Esophagus (tissue), 2 donors: ENCODE data around the gene QRFP. TPM values are rescaled to one million over a fixed set of nuclear protein-coding genes. Genes with fewer than 3 reads are reported as not detected.

Source experiments
- H3K27ac ChIP-seq, 2 donors: one replicate each; pipeline ENCODE4 v1.5.1; 2013; ENCODE audit warnings: low read depth in 2 of 2, mild to moderate bottlenecking in 2 of 2, inconsistent platforms in 1 of 2, low read length in 1 of 2, moderate library complexity in 1 of 2
- H3K27me3 ChIP-seq, 2 donors: one replicate each; pipeline ENCODE4 v1.6.1; 2013; ENCODE audit warnings: low read length in 2 of 2, control low read depth in 1 of 2, mild to moderate bottlenecking in 1 of 2; ENCODE audit not compliant: insufficient read depth in 2 of 2, control insufficient read depth in 1 of 2
- H3K36me3 ChIP-seq, 2 donors: one replicate each; pipeline ENCODE4 v1.6.1; 2013; ENCODE audit warnings: low read length in 1 of 2; ENCODE audit not compliant: control insufficient read depth in 2 of 2, insufficient read depth in 2 of 2
- H3K4me1 ChIP-seq, 2 donors: one replicate each; pipeline ENCODE4 v1.6.1; 2013; ENCODE audit warnings: low read length in 1 of 2; ENCODE audit not compliant: control insufficient read depth in 2 of 2, insufficient read depth in 2 of 2
- H3K4me3 ChIP-seq, 2 donors: one replicate each; pipeline ENCODE4 v1.5.1; 2013; ENCODE audit warnings: low read length in 2 of 2, mild to moderate bottlenecking in 2 of 2, low read depth in 1 of 2, moderate library complexity in 1 of 2
- H3K9me3 ChIP-seq, 2 donors: one replicate each; pipeline ENCODE4 v1.6.1; 2013; ENCODE audit warnings: mild to moderate bottlenecking in 2 of 2, low read depth in 1 of 2, low read length in 1 of 2, moderate library complexity in 1 of 2; ENCODE audit not compliant: control insufficient read depth in 2 of 2, insufficient read depth in 1 of 2
- WGBS, 2 donors: extraction: QIAGEN DNeasy Blood & Tissue Kit; methylation state at CpG; one replicate each; pipeline ENCODE4 v1.1.7; 2013; 5-methylcytosine and 5-hydroxymethylcytosine counted together
- polyA plus RNA-seq, 2 donors: library from polyadenylated mRNA; stranded (reverse); fragments of 200-250 nt; gene quantifications; one replicate each; pipeline ENCODE4 v1.2.3, GENCODE V29; 2013
- donor health status: healthy with polysubstance abuse.
- donor health status: Bipolar disorder and iron deficiency.

QRFP gene
- polyA plus RNA-seq, 2 donors: 0.08 to 0.16 TPM

DNA sequence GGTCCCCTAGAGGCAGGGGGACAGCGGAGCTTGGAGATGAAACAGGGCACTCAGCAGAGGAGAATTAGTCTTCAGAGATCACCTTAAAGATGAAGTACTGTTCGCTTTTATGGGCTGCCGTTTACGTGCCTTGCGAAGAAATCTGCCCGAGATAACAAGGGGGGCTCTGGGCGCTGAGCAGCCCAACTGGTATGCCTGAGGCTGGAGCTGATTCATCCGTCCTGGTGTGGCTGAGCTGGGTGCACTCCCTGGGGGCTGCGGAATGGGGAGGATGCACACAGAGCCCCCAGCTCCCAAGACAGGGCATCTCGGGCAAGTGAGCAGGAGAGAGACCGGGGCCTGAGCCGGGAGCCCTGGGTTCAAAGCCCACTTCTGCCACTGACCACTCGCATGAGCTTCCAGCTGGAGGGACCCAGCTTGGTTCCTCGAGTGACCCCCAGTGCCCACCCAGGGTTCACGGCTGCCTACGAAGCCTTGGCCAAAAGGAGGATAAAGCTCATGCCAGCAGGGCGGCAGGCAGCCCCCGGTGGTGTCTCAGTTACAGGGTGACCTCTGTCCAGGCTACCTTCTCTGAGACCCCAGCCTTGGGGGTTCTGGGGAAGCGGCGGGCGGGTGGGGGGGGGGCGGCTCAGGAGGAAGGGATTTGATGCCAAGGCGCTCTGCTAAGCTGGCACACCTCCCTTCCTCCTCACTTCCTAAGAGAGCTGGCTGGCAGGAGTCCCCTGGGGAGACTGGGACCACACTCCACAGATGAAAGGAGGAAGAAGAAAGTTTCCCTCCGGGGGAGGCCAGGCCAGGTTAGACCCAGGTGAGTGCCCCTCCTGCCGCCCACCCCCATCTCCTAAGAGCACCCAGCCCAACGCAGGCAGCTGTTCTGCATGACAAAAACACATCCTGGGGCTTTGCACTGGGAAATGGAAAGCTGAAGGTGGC, 36.8 kb upstream of the QRFP start:
- peaks cover 3% of the 10 kb centered on the region in 2 donors for H3K4me1 ChIP-seq
- peaks cover 0 to 16% of the 10 kb centered on the region in 2 donors for H3K27me3 ChIP-seq

DNA sequence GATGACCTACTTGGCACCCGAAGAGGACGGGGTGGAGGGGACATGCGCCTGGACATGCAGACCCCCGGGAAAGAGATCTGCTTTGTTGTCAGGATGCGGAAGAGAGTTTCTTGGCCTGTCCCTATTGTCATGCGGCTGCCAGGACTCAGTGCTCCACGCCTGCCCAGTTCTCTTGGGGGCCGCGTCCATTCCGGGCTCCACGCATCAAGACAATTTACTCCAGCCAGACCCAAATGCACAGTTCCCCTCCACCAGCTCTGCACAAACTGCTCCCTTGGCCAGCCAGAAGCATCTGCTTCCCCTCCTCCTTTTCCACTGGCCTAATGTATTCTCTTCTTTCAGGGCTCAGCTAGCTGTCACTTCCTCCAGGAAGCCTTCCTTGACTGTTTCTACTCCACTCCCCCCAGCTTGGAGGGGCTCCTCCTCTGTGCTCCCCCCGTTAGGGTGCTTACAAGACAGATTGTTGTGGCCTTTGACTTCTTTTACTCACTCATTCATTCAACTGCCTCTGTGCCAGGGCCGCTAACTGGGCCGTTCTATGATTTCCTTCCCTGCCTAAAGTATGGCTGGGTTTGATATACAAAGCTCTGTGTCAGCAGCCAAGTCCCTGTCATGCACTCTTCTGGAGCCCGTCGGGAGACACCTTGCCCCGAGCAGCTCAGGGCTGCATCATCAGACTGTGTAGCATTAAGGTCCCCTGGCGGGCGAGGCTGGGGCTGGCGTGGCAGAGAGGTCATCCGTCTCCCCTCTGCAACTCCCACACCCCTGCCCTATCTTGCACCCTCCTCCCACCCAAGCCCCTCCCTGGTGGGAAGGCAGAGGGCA, 35.9 kb upstream of the QRFP start:
- no peaks in the 10 kb centered on the region for H3K36me3 ChIP-seq
- H3K27me3 ChIP-seq: peaks cover 0 to 8% of the 10 kb centered on the region in 2 donors
- H3K9me3 ChIP-seq: no peaks in the 10 kb centered on the region
- H3K27ac ChIP-seq: no peak overlapping the region
- peaks cover 2 to 3% of the 10 kb centered on the region in 2 donors for H3K4me1 ChIP-seq
- no peak overlapping the region for H3K4me3 ChIP-seq
- WGBS, 2 donors: 30 to 40% methylated on average over 21 of the region's 21 CpGs

More for the DNA sequence above, 36.8 kb upstream of the QRFP start:
- no peak overlapping the region for H3K27ac ChIP-seq
- H3K36me3 ChIP-seq: no peaks in the 10 kb centered on the region
- no peaks in the 10 kb centered on the region for H3K9me3 ChIP-seq
- H3K4me3 ChIP-seq: no peak overlapping the region
- 13 to 26% methylated on average over 25 to 26 of the region's 26 CpGs for WGBS, 2 donors

DNA sequence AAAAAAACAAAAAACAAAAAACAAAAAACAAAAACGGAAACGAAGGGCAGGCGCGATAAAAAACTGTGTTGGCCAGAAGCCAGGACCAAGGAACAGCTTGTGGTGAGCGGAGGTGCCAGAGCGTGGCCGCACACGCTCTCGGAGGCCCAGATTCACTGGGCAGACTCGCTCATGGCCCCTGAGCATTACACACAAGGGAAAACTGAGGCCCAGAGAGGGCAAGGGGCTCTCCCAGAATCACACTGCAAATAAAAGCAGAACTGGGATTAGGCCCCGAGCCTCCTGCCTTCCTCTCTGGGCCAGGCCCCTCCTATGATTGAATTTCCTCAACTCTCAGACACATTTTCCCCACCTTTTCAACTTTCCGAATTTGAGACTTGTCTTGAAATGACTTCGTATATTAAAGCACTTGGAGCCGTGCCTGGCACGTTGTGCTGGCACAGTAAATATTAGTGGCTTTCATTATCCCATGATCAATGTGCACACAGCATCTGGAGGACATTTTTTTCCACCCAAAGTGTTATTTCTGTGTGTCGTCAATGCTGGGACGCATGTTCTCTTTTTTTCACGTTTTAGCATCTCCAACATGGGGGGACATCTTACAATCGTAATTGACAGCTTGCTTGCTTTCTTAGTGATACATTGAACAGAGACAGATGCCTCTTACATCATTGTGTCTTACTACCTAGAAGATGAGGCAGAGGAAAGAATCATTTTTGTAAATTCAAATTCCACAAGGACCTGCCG, 35.1 kb upstream of the QRFP start:
- no peak overlapping the region for H3K27ac ChIP-seq
- H3K36me3 ChIP-seq: no peaks in the 10 kb centered on the region
- peaks cover 0 to 8% of the 10 kb centered on the region in 2 donors for H3K27me3 ChIP-seq
- WGBS, 2 donors: 45 to 49% methylated on average over 20 of the region's 20 CpGs
- H3K4me1 ChIP-seq: peaks cover 2 to 3% of the 10 kb centered on the region in 2 donors
- H3K9me3 ChIP-seq: no peaks in the 10 kb centered on the region
- H3K4me3 ChIP-seq: no peak overlapping the region

DNA sequence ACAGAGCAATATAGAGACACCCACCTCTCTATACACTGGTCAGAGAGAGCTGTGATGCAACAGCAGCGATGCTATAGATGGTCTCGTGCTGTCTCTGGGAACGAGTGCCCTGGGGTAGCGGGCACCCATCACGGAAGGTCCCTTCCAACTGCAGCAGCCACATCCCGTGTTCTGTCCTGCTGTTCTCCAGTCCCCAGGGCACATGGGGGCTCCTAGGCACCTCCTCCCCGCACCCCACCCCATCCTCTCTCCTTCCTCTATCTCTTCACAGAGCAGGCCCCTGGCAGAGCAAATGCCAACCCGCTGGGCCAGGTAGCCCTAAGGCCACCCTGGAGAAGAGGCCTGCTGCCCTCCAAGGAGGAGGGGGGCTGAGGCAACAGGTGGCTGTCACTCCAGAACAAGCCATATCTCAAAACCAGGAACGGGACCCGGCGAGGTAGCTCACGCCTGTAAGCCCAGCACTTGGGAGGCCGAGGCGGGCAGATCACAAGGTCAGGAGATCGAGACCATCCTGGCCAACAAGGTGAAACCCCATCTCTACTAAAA, 34.3 kb upstream of the QRFP start:
- Histone ChIP-seq H3K36me3 (no peaks in the 10 kb centered on the region), H3K27ac (no peak overlapping the region), H3K4me3 (no peak overlapping the region), H3K4me1 (peaks cover 0 to 2% of the 10 kb centered on the region in 2 donors), H3K27me3 (peaks cover 0 to 8% of the 10 kb centered on the region in 2 donors), H3K9me3 (no peaks in the 10 kb centered on the region)
- WGBS, 2 donors: 87 to 90% methylated on average over 15 of the region's 15 CpGs

DNA sequence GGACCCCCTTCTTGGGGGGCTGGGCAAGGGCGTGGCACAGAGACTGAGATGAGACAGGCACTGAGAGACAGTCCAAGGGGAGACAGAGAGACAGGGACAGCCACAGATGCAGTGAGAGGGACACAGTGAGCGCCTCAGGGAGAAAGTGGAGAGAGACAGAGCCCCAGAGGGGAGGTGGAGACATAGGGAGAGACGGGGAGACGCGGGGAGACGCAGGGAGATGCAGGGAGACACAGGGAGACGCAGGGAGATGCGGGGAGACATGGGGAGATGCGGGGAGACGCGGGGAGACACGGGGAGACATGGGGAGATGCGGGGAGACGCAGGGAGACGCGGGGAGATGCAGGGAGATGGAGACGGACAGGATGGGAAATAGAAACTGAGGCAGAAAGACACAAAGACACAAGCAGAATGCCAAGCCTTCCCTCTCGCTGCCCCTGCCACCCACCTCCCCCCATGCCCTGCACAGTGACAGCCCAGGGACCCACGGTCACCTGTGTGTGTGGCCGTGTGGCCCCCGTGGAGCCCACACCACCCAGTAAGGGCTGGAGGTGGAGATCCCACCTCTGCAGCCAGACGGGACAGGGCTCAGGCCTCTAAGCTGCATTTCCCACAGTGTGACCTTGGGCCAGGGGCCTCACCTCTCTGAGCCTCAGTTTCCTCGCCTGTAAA, 33.7 kb upstream of the QRFP start:
- H3K9me3 ChIP-seq: no peaks in the 10 kb centered on the region
- H3K4me3 ChIP-seq: no peak overlapping the region
- peaks cover 0 to 2% of the 10 kb centered on the region in 2 donors for H3K4me1 ChIP-seq
- H3K36me3 ChIP-seq: no peaks in the 10 kb centered on the region
- WGBS, 2 donors: 87 to 90% methylated on average over 23 of the region's 23 CpGs
- no peak overlapping the region for H3K27ac ChIP-seq
- peaks cover 0 to 8% of the 10 kb centered on the region in 2 donors for H3K27me3 ChIP-seq

DNA sequence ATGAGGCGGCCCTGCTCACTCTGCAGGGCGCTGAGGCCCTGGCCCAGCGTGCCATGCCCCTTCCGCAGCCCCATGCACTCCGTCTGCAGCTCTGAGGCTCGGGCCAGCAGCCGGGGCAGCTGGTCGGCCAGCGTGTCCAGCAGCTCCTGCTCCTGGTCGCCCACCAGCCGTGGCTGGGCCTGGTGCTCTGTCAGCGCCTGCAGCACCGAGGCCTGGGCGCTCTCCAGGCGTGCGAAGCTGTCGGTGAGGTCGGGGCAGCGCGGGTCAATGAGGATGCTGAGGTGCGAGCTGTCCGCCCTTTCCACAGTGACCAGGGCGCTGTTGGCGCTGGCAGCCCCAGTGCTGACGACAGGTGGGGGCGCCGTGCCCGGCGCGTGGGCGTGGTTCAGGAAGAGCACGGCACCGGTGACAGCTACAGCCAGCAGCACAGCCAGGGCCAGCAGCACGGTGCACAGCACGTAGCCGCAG, 33.0 kb upstream of the QRFP start:
- Histone ChIP-seq H3K9me3 (no peaks in the 10 kb centered on the region), H3K27me3 (peaks cover 0 to 8% of the 10 kb centered on the region in 2 donors), H3K4me1 (peaks cover 0 to 2% of the 10 kb centered on the region in 2 donors), H3K36me3 (no peaks in the 10 kb centered on the region), H3K27ac (no peak overlapping the region), H3K4me3 (no peak overlapping the region)
- WGBS, 2 donors: 80 to 88% methylated on average over 36 of the region's 36 CpGs

DNA sequence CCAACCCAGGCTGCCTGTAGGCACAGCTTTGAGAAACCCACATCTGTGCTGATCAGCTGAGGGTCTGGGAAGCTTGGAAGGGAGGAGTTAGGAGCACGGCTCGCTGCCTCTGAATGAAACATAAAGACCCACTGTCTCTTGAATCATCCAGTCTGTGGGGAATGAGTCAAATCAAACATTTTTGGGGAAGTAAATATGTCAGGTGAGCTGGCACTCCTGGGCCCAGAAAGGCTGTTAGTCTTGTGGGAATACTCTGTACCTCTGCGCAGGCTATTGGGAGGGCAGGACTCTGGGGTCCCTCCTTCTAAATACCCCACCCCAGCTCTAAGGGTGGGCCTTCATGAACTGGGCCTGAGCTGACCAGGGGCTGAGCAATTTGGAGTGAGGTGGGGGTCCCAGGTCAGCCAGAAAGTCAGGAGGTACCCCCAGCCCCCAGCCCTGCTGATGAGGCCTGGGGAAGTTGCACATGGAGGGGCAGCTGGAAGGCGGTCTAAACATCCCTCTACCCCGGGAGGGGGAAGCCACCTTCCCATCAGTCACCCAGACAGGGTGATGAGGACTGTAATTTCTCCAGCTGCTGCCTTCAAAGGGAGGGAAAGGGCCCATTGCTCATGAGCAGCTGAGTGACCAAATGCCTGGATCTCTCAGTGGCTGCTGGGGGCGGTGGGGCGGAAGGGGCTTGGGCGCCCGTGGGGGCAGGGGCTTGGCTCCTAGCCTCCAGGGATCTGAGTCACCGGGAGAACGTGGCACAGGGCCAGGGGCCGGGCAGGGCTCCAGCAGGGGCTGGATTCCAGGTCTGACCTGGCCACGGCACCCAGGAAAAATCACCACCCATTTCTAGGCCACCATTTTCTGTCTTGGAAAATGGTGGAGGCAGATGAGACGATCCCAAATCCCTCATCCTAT, 31.6 kb upstream of the QRFP start:
- Histone ChIP-seq H3K27me3 (peaks cover 0 to 6% of the 10 kb centered on the region in 2 donors), H3K4me3 (no peak overlapping the region), H3K9me3 (no peaks in the 10 kb centered on the region), H3K27ac (no peak overlapping the region), H3K36me3 (no peaks in the 10 kb centered on the region), H3K4me1 (peaks cover 0 to 2% of the 10 kb centered on the region in 2 donors)
- 30 to 35% methylated on average over 14 of the region's 14 CpGs for WGBS, 2 donors

DNA sequence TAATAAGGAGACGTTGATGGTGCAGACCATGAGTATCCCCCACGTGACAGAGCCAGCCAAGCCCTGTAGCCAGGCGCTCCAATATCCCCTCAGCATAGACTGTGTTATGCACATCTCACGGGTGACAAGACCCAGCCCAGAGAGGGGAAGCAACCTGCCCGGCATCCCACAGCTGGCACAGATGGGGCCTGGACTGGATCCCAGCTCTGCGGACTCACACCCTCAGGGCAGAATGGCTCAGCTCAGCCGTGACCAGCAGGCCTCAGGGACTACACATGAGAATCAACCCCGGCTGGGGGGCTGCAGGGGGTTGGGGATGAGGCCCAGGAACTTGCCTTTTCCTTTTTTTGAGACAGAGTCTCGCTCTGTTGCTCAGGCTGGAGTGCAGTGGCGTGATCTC, 30.7 kb upstream of the QRFP start:
- Histone ChIP-seq H3K36me3 (no peaks in the 10 kb centered on the region), H3K27ac (no peak overlapping the region), H3K27me3 (no peaks in the 10 kb centered on the region), H3K4me3 (no peak overlapping the region), H3K4me1 (peaks cover 0 to 2% of the 10 kb centered on the region in 2 donors), H3K9me3 (no peaks in the 10 kb centered on the region)
- WGBS, 2 donors: 66 to 80% methylated on average over 10 of the region's 10 CpGs
